HEK293 (cell line): ENCODE data around the gene ENDOD1.

Source experiments
- CTCF ChIA-PET: fragments of 350-600 bp; formaldehyde crosslinking; extraction: SDS; loops from one replicate; lab custom pipeline; 2021; ENCODE audit warnings: antibody characterized with exemption; lab: Yijun Ruan, JAX
- POLR2A ChIA-PET: fragments of 300-600 bp; formaldehyde crosslinking; extraction: SDS; loops from one replicate; lab custom pipeline; 2020; ENCODE audit warnings: antibody characterized with exemption, inconsistent platforms; lab: Yijun Ruan, JAX
- H3K27ac ChIP-seq: fragments of 200-500 bp; sonication (Bioruptor generic); 2 replicates; pipeline ENCODE4 v1.5.1; 2014; ENCODE audit warnings: low read depth, low read length, control low read depth, inconsistent platforms; ENCODE audit errors: extremely low read depth
- H3K36me3 ChIP-seq, 2 experiments: fragments of 200-500 bp in 1 of 2; sonication (Bioruptor generic) in 1 of 2; 1 replicate in 1 of 2; 2 replicates in 1 of 2; pipeline ENCODE4 v1.5.1; 2014 to 2017; ENCODE audit warnings: inconsistent platforms in 2 of 2, low read length in 2 of 2; ENCODE audit not compliant: control insufficient read depth in 2 of 2, insufficient read depth in 1 of 2
- H3K4me1 ChIP-seq: fragments of 200-500 bp; sonication (Bioruptor generic); 2 replicates; pipeline ENCODE4 v1.5.1; 2014; ENCODE audit warnings: mild to moderate bottlenecking, low read length, inconsistent platforms; ENCODE audit not compliant: control insufficient read depth, insufficient read depth
- H3K4me3 ChIP-seq: 2 replicates; pipeline ENCODE4 v1.5.1; 2011; ENCODE audit warnings: low read depth, mild to moderate bottlenecking, control low read depth, low read length, moderate library complexity
- H3K9me3 ChIP-seq: fragments of 200-500 bp; sonication (Bioruptor generic); 2 replicates; pipeline ENCODE4 v1.5.1; 2014; ENCODE audit warnings: low read depth, low read length, inconsistent platforms; ENCODE audit not compliant: control insufficient read depth, insufficient read depth
- EGR2 ChIP-seq: fragments of 450-650 bp; formaldehyde crosslinking; IDR thresholded peaks from 2 replicates; pipeline ENCODE4 v1.5.1; 2016; ENCODE audit warnings: low read depth, missing biosample characterization, missing genetic modification characterization
- HOXA7 ChIP-seq: sonication (generic); formaldehyde crosslinking; IDR thresholded peaks from 2 replicates; pipeline ENCODE4 v1.8.1; 2022; ENCODE audit warnings: missing genetic modification reagents, borderline replicate concordance
- KLF1 ChIP-seq: fragments of 450-650 bp; formaldehyde crosslinking; IDR thresholded peaks from 2 replicates; pipeline ENCODE4 v1.5.1; 2016; ENCODE audit warnings: missing biosample characterization, missing genetic modification characterization
- KLF10 ChIP-seq: fragments of 450-650 bp; IDR thresholded peaks from 2 replicates; pipeline ENCODE4 v1.5.1; 2018; ENCODE audit warnings: missing biosample characterization, mild to moderate bottlenecking, missing genetic modification characterization
- RBAK ChIP-seq: fragments of 450-650 bp; formaldehyde crosslinking; IDR thresholded peaks from 2 replicates; pipeline ENCODE4 v1.5.1; 2016; ENCODE audit warnings: missing biosample characterization, missing genetic modification characterization
- ZBTB1 ChIP-seq: fragments of 450-650 bp; formaldehyde crosslinking; IDR thresholded peaks from 2 replicates; pipeline ENCODE4 v1.5.1; 2016; ENCODE audit warnings: missing biosample characterization, missing genetic modification characterization
- ZEB2 ChIP-seq: fragments of 450-650 bp; formaldehyde crosslinking; IDR thresholded peaks from 2 replicates; pipeline ENCODE4 v1.5.1; 2016; ENCODE audit warnings: missing biosample characterization, missing genetic modification characterization
- ZFHX2 ChIP-seq: fragments of 450-650 bp; formaldehyde crosslinking; conservative IDR thresholded peaks from 2 replicates; pipeline ENCODE4 v1.5.1; 2016; ENCODE audit warnings: missing biosample characterization, missing genetic modification characterization
- ZNF114 ChIP-seq: fragments of 450-650 bp; formaldehyde crosslinking; IDR thresholded peaks from 2 replicates; pipeline ENCODE4 v1.5.0; 2017; ENCODE audit warnings: missing biosample characterization, missing genetic modification characterization
- ZNF140 ChIP-seq: fragments of 450-650 bp; formaldehyde crosslinking; IDR thresholded peaks from 2 replicates; pipeline ENCODE4 v1.5.1; 2016; ENCODE audit warnings: missing biosample characterization, missing genetic modification characterization
- ZNF19 ChIP-seq: fragments of 450-650 bp; formaldehyde crosslinking; IDR thresholded peaks from 2 replicates; pipeline ENCODE4; 2016; ENCODE audit warnings: missing biosample characterization, missing genetic modification characterization, low read depth
- ZNF362 ChIP-seq: fragments of 450-650 bp; formaldehyde crosslinking; IDR thresholded peaks from 2 replicates; pipeline ENCODE4 v1.5.1; 2016; ENCODE audit warnings: missing biosample characterization, missing genetic modification characterization
- ZNF514 ChIP-seq: fragments of 450-650 bp; formaldehyde crosslinking; IDR thresholded peaks from 2 replicates; pipeline ENCODE4 v1.5.1; 2016; ENCODE audit warnings: missing biosample characterization, missing genetic modification characterization
- ZNF555 ChIP-seq: fragments of 450-650 bp; formaldehyde crosslinking; conservative IDR thresholded peaks from 2 replicates; pipeline ENCODE4 v1.5.1; 2017; ENCODE audit warnings: missing biosample characterization, mild to moderate bottlenecking, missing genetic modification characterization, inconsistent platforms
- ZNF558 ChIP-seq: fragments of 450-650 bp; formaldehyde crosslinking; IDR thresholded peaks from 2 replicates; pipeline ENCODE4 v1.5.1; 2016; ENCODE audit warnings: missing biosample characterization, missing genetic modification characterization
- ZNF571 ChIP-seq: fragments of 450-650 bp; formaldehyde crosslinking; IDR thresholded peaks from 2 replicates; pipeline ENCODE4 v1.5.0; 2017; ENCODE audit warnings: missing biosample characterization, missing genetic modification characterization
- ZNF785 ChIP-seq: fragments of 450-650 bp; formaldehyde crosslinking; IDR thresholded peaks from 2 replicates; pipeline ENCODE4 v1.5.1; 2016; ENCODE audit warnings: missing biosample characterization, missing genetic modification characterization
- TF ChIP-seq, protein P1 (sequence below): fragments of 450-650 bp; formaldehyde crosslinking; IDR thresholded peaks from 2 replicates; pipeline ENCODE4 v1.5.1; 2016; ENCODE audit warnings: missing biosample characterization, missing genetic modification characterization, low read depth
- TF ChIP-seq, protein P2 (sequence below): fragments of 450-650 bp; formaldehyde crosslinking; IDR thresholded peaks from 2 replicates; pipeline ENCODE4 v1.5.1; 2016; ENCODE audit warnings: missing biosample characterization, missing genetic modification characterization
- TF ChIP-seq, protein P3 (sequence below): fragments of 450-650 bp; formaldehyde crosslinking; conservative IDR thresholded peaks from 2 replicates; pipeline ENCODE4 v1.5.1; 2016; ENCODE audit warnings: low read depth, missing biosample characterization, missing genetic modification characterization
- TF ChIP-seq, protein P4 (sequence below): fragments of 450-650 bp; formaldehyde crosslinking; IDR thresholded peaks from 2 replicates; pipeline ENCODE4 v1.5.1; 2016; ENCODE audit warnings: missing biosample characterization, missing genetic modification characterization

ENDOD1 gene

DNA sequence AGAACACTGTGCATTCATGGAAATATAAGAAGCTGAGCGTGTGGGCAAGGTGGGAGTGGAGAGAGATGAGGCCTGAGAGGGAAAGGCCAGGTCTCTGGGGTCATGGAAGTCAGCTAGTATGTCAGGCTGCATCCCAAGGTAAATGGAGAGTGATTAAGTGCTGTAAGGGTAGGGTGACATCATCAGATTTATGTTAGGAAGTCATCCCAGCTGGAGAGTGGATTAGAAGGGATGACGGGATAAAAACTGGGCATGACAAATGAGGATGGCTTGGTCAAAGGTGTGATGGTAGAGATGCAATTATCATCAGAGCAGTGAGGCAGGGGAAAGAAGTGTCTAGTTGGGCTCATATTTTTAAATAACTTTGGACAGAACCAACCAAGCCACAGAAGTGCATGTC lies 3.5 kb upstream of the ENDOD1 start (continued):
- no peak for TF ChIP-seq ZNF140 (tag by site-specific recombination)
- peak; percentile 25; the same call in 1 of the 2 replicates for TF ChIP-seq EGR2 (tag by site-specific recombination)
- no peak for TF ChIP-seq ZNF558 (tag by site-specific recombination)
- no peak for TF ChIP-seq KLF10 (tag by site-specific recombination)
- no peak for TF ChIP-seq ZNF785 (tag by site-specific recombination)
- TF ChIP-seq ZFHX2 = no peak; the same call in 1 of the 2 replicates
- no peak for TF ChIP-seq KLF1 (tag by site-specific recombination)
- TF ChIP-seq, protein P1, sequence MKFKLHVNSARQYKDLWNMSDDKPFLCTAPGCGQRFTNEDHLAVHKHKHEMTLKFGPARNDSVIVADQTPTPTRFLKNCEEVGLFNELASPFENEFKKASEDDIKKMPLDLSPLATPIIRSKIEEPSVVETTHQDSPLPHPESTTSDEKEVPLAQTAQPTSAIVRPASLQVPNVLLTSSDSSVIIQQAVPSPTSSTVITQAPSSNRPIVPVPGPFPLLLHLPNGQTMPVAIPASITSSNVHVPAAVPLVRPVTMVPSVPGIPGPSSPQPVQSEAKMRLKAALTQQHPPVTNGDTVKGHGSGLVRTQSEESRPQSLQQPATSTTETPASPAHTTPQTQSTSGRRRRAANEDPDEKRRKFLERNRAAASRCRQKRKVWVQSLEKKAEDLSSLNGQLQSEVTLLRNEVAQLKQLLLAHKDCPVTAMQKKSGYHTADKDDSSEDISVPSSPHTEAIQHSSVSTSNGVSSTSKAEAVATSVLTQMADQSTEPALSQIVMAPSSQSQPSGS (tag by site-specific recombination) = peak; percentile 86
- TF ChIP-seq ZNF362 = no peak
- TF ChIP-seq ZNF514 (tag by site-specific recombination) = no peak

DNA sequence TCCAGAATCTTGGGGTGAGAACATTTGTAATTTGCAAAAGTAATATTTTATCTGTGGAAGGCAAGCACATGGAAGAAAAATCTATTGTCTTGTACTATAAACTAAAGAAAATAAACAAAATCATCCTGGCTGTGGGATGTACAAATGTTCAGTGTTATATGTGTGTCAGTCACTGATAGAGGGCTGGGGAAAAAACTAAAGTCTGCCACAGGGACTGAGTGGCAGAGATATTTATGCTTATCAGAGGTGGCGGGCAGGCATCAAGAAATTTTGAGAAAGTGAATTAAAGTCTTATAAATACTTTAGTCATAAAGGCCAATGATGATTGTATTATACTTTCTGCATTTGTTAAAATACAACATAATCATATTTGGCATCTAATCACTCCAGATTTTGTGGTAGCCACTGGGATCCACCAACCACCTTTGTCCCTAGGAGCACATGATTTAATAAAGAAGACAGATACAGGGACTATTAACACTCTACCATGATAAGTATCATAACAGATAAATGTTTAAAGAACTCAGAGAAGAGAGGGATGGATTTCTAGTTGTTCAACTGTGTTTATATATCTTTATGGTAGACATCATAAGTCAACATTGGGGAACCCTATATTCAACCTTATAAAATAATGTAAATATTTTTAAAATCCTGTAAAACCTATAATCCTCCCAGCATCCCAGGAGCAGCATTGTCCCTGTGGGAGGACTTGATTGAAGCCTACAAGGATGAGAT lies 2.6 kb upstream of the ENDOD1 start:
- Histone ChIP-seq H3K9me3 (no peaks in the 10 kb centered on the region), H3K36me3 (no peaks in the 10 kb centered on the region), H3K27ac (no peak overlapping the region), H3K4me3 (no peak overlapping the region), H3K4me1 (no peaks in the 10 kb centered on the region)
- POLR2A ChIA-PET = interaction anchor here (1.0 kb wide), 1 partner anchor 702 kb away, joined by 3 read pairs; the partner anchor contains the start of gene FAM76B
- CTCF ChIA-PET = interaction anchor here (7.3 kb wide), 1 partner anchor 15 kb away, joined by 63 read pairs; the partner anchor contains the start of gene SRSF8
- TF ChIP-seq ZNF114 (tag by site-specific recombination) (no peak), ZNF19 (tag by site-specific recombination) (no peak), ZNF785 (tag by site-specific recombination) (no peak), ZEB2 (tag by site-specific recombination) (no peak), RBAK (no peak), HOXA7 (CRISPR knock-in tag) (no peak), ZNF571 (tag by site-specific recombination) (no peak), ZBTB1 (no peak), ZNF555 (tag by site-specific recombination) (no peak)
- TF ChIP-seq, protein P2, sequence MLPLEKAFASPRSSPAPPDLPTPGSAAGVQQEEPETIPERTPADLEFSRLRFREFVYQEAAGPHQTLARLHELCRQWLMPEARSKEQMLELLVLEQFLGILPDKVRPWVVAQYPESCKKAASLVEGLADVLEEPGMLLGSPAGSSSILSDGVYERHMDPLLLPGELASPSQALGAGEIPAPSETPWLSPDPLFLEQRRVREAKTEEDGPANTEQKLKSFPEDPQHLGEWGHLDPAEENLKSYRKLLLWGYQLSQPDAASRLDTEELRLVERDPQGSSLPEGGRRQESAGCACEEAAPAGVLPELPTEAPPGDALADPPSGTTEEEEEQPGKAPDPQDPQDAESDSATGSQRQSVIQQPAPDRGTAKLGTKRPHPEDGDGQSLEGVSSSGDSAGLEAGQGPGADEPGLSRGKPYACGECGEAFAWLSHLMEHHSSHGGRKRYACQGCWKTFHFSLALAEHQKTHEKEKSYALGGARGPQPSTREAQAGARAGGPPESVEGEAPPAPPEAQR (tag by site-specific recombination) = no peak
- TF ChIP-seq, protein P3, sequence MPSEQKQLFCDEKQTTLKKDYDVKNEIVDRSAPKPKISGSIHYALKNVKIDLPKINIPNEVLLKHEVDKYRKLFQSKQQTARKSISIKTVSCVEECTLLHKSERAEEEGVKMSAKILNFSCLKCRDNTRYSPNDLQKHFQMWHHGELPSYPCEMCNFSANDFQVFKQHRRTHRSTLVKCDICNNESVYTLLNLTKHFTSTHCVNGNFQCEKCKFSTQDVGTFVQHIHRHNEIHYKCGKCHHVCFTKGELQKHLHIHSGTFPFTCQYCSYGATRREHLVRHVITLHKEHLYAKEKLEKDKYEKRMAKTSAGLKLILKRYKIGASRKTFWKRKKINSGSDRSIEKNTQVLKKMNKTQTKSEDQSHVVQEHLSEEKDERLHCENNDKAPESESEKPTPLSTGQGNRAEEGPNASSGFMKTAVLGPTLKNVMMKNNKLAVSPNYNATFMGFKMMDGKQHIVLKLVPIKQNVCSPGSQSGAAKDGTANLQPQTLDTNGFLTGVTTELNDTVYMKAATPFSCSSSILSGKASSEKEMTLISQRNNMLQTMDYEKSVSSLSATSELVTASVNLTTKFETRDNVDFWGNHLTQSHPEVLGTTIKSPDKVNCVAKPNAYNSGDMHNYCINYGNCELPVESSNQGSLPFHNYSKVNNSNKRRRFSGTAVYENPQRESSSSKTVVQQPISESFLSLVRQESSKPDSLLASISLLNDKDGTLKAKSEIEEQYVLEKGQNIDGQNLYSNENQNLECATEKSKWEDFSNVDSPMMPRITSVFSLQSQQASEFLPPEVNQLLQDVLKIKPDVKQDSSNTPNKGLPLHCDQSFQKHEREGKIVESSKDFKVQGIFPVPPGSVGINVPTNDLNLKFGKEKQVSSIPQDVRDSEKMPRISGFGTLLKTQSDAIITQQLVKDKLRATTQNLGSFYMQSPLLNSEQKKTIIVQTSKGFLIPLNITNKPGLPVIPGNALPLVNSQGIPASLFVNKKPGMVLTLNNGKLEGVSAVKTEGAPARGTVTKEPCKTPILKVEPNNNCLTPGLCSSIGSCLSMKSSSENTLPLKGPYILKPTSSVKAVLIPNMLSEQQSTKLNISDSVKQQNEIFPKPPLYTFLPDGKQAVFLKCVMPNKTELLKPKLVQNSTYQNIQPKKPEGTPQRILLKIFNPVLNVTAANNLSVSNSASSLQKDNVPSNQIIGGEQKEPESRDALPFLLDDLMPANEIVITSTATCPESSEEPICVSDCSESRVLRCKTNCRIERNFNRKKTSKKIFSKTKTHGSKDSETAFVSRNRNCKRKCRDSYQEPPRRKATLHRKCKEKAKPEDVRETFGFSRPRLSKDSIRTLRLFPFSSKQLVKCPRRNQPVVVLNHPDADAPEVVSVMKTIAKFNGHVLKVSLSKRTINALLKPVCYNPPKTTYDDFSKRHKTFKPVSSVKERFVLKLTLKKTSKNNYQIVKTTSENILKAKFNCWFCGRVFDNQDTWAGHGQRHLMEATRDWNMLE = no peak
- TF ChIP-seq, protein P4, sequence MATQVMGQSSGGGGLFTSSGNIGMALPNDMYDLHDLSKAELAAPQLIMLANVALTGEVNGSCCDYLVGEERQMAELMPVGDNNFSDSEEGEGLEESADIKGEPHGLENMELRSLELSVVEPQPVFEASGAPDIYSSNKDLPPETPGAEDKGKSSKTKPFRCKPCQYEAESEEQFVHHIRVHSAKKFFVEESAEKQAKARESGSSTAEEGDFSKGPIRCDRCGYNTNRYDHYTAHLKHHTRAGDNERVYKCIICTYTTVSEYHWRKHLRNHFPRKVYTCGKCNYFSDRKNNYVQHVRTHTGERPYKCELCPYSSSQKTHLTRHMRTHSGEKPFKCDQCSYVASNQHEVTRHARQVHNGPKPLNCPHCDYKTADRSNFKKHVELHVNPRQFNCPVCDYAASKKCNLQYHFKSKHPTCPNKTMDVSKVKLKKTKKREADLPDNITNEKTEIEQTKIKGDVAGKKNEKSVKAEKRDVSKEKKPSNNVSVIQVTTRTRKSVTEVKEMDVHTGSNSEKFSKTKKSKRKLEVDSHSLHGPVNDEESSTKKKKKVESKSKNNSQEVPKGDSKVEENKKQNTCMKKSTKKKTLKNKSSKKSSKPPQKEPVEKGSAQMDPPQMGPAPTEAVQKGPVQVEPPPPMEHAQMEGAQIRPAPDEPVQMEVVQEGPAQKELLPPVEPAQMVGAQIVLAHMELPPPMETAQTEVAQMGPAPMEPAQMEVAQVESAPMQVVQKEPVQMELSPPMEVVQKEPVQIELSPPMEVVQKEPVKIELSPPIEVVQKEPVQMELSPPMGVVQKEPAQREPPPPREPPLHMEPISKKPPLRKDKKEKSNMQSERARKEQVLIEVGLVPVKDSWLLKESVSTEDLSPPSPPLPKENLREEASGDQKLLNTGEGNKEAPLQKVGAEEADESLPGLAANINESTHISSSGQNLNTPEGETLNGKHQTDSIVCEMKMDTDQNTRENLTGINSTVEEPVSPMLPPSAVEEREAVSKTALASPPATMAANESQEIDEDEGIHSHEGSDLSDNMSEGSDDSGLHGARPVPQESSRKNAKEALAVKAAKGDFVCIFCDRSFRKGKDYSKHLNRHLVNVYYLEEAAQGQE (tag by site-specific recombination) = no peak
